GM18873 (cell line): ENCODE measurements around the gene CD83.

Source experiments
- ATAC-seq: cut with Tn5 transposase; IDR thresholded peaks from one replicate; pipeline ENCODE4 v1.9.1; 2021; ENCODE audit warnings: mild to moderate bottlenecking, moderate library complexity, moderate number of reproducible peaks; ENCODE audit not compliant: unreplicated experiment, low FRiP score

Gene CD83

GRCh38 chr6:14182916-14183315 lies 65.3 kb downstream of the CD83 start:
- no peak for ATAC-seq
